ENCODE results near the gene PROB1. TPM values are rescaled to one million over a fixed set of nuclear protein-coding genes. Genes with fewer than 3 reads are reported as not detected.

The PROB1 gene
- total RNA-seq, 1 experiment from 2014 or later = 2.3 TPM

- no peak overlapping the region for H3K27ac ChIP-seq (ENCODE audit: low read length)
- ATAC-seq (no peak), DNase-seq (ENCODE audit: low read depth, low spot score) (no peak)
- no peaks in the 10 kb centered on the region for H3K27me3 ChIP-seq (ENCODE audit: control insufficient read depth, insufficient read depth, low read length)
- TF ChIP-seq TCF7L2 (IDR thresholded peaks at IDR 0.05; ENCODE audit: low read depth, low read length) (no peak), CTCF (IDR thresholded peaks at IDR 0.05) (no peak), POLR2AphosphoS5 (IDR thresholded peaks at IDR 0.05; ENCODE audit: low read depth, low read length) (no peak), REST (IDR thresholded peaks at IDR 0.05; ENCODE audit: insufficient read depth in 1 of 2, low read depth in 2 of 2, low read length in 1 of 2) (no peak), SIN3A (IDR thresholded peaks at IDR 0.05; ENCODE audit: borderline replicate concordance, insufficient read depth, low read depth, low read length) (no peak)
- BruUV-seq (replicated peaks) = no TSS peak
- in situ Hi-C loops (cut with HindIII; ENCODE audit: low pct_unique_long_range_greater_than_20kb, low sequenced_read_pairs) = loop anchor here (25.0 kb wide), 1 partner anchor 111 kb away; no protein-coding TSS in a partner anchor
- CTCF ChIA-PET = interaction anchor here (0.5 kb wide), 1 partner anchor 85 kb away, joined by 8 read pairs; no protein-coding TSS in a partner anchor
- POLR2A ChIA-PET = interaction anchor here (0.7 kb wide), 1 partner anchor 115 kb away, joined by 5 read pairs; no protein-coding TSS in a partner anchor
- H3K4me1 ChIP-seq (ENCODE audit: control insufficient read depth, insufficient read depth, low read length) = peaks cover 14% of the 10 kb centered on the region
- no peaks in the 10 kb centered on the region for H3K9me3 ChIP-seq (ENCODE audit: control insufficient read depth, insufficient read depth, low read depth, low read length)
- no peak overlapping the region for H3K4me3 ChIP-seq (ENCODE audit: low read depth in 2 of 2, low read length in 2 of 2)
- intact Hi-C loops (cut with micrococcal nuclease; ENCODE audit: unreplicated experiment) = no loop called here
- no peaks in the 10 kb centered on the region for H3K36me3 ChIP-seq (ENCODE audit: control insufficient read depth, insufficient read depth, low read length)
Measured at GRCh38 chr5:139401546-139401945, 6.6 kb upstream of the PROB1 start.

- in situ Hi-C loops (cut with HindIII; ENCODE audit: low pct_unique_long_range_greater_than_20kb, low sequenced_read_pairs) = loop anchor here (25.0 kb wide), 1 partner anchor 113 kb away; no protein-coding TSS in a partner anchor
Measured at GRCh38 chr5:139399501-139400121, 4.7 kb upstream of the PROB1 start.

More at GRCh38 chr5:139399501-139400121, 4.7 kb upstream of the PROB1 start:
- no TSS peak for BruUV-seq (replicated peaks)
- TF ChIP-seq REST (IDR thresholded peaks at IDR 0.05; ENCODE audit: insufficient read depth in 1 of 2, low read depth in 2 of 2, low read length in 1 of 2) (no peak), TCF7L2 (IDR thresholded peaks at IDR 0.05; ENCODE audit: low read depth, low read length) (no peak), POLR2AphosphoS5 (IDR thresholded peaks at IDR 0.05; ENCODE audit: low read depth, low read length) (no peak), CTCF (IDR thresholded peaks at IDR 0.05) (no peak), SIN3A (IDR thresholded peaks at IDR 0.05; ENCODE audit: borderline replicate concordance, insufficient read depth, low read depth, low read length) (no peak)
- DNase-seq (ENCODE audit: low read depth, low spot score) (no peak), ATAC-seq (no peak)
- CTCF ChIA-PET = no interaction called here
- Histone ChIP-seq H3K27me3 (ENCODE audit: control insufficient read depth, insufficient read depth, low read length) (no peaks in the 10 kb centered on the region), H3K36me3 (ENCODE audit: control insufficient read depth, insufficient read depth, low read length) (no peaks in the 10 kb centered on the region), H3K27ac (ENCODE audit: low read length) (no peak overlapping the region), H3K9me3 (ENCODE audit: control insufficient read depth, insufficient read depth, low read depth, low read length) (no peaks in the 10 kb centered on the region), H3K4me3 (ENCODE audit: low read depth in 2 of 2, low read length in 2 of 2) (no peak overlapping the region), H3K4me1 (ENCODE audit: control insufficient read depth, insufficient read depth, low read length) (peaks cover 19% of the 10 kb centered on the region)
- intact Hi-C loops (cut with micrococcal nuclease; ENCODE audit: unreplicated experiment) = loop anchor here (10.0 kb wide), 1 partner anchor 115 kb away; no protein-coding TSS in a partner anchor
- POLR2A ChIA-PET = no interaction called here
